RPMI7951 (cell line): ENCODE results near the gene PAX5. TPM values are rescaled to one million over a fixed set of nuclear protein-coding genes. Genes with fewer than 3 reads are reported as not detected.

Experiments used
- total RNA-seq: library from RNA; depleted of rRNA; stranded (reverse); fragments of >200 nt; shearing (Covaris generic); gene quantifications from 2 replicates; pipeline ENCODE4 v1.2.3, GENCODE V29; 2014; rRNA removed

PAX5 gene
- total RNA-seq, 1 experiment from 2014 or later, result not detected

Other genes starting within 250 kb of the PAX5 start
- gene ZCCHC7, start 86.3 kb upstream of the PAX5 start, total RNA-seq, result 10.8 and 14.7 TPM in 2 replicates